CD4-positive, alpha-beta T cell treated with Interleukin-6 at 100 ng/mL for 8 hours (primary cell): ENCODE data around the gene ABCG4.

ENCODE experiments used
- DNase-seq: peaks from one replicate; pipeline ENCODE4 v3.0.0-alpha.2; 2020; ENCODE audit warnings: mixed read lengths, low spot score

Gene ABCG4

GRCh38 chr11:119206511-119207414 is 57.9 kb downstream of the ABCG4 start:
- peak; percentile 37 for DNase-seq

- DNase-seq = no peak
Measured at GRCh38 chr11:119207415-119207960, 58.6 kb downstream of the ABCG4 start.

- DNase-seq = no peak
Measured at GRCh38 chr11:119209186-119209585, 60.3 kb downstream of the ABCG4 start.

- DNase-seq = no peak
Measured at GRCh38 chr11:119210050-119210449, 61.2 kb downstream of the ABCG4 start.
